Glomerular endothelial cell (primary cell): ENCODE results near the gene TSNAXIP1. TPM values are rescaled to one million over a fixed set of nuclear protein-coding genes. Genes with fewer than 3 reads are reported as not detected.

ENCODE experiments used
- DNase-seq: peaks from one replicate; pipeline ENCODE4 v3.0.0-alpha.2; 2011; ENCODE audit warnings: low read depth, low spot score; ENCODE audit errors: extremely low read depth
- total RNA-seq: library from RNA; depleted of rRNA; stranded (reverse); fragments of >200 nt; gene quantifications from 2 replicates; pipeline ENCODE4 v1.2.3, GENCODE V29; 2015

Gene TSNAXIP1, protein sequence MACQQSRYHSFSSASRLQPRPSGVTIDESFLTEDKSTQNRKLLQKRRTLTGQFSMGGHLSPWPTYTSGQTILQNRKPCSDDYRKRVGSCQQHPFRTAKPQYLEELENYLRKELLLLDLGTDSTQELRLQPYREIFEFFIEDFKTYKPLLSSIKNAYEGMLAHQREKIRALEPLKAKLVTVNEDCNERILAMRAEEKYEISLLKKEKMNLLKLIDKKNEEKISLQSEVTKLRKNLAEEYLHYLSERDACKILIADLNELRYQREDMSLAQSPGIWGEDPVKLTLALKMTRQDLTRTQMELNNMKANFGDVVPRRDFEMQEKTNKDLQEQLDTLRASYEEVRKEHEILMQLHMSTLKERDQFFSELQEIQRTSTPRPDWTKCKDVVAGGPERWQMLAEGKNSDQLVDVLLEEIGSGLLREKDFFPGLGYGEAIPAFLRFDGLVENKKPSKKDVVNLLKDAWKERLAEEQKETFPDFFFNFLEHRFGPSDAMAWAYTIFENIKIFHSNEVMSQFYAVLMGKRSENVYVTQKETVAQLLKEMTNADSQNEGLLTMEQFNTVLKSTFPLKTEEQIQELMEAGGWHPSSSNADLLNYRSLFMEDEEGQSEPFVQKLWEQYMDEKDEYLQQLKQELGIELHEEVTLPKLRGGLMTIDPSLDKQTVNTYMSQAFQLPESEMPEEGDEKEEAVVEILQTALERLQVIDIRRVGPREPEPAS
- 0.39 and 0.88 TPM in 2 replicates for total RNA-seq

DNA sequence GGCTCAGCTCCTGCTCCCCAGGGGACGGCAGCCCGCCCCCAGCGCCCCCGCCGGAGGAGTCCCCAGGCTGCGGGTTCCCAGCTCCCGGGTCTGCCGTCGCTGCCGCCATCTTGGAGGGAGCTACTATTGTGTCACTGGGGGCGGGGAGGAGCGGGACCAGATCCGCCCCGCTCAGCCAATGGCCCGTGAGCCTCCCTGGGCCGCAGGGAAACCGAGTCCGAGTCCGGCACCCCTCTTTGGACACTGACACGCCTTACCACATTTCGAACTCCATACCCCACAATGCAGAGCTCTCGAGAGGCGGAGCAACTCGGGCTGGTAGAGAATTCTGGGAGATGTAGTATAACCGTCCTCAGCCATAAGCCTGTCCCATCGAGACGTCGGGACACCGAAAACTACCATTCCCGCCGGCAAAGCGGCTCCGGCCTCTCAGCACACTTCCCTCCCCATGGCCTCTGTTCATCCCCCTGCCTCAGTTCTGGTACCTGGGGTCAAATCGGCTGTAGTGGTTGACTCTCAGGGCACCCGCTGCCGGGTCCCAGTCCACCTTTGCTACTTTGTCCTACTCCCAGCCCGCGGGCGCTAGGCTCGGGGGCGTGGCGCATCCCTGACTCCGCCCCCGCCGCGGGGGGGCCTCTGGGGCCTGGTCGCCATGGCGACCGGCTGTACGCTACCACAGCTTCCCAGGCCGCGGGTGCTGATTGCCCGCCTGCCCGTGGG lies at the start of gene TSNAXIP1, which contains the start of gene RANBP10:
Gene TSNAXIP1, plus strand, starts transcription at position 462 of the 720 bp plus-strand sequence. CDS start 261 bp downstream, outside the sequence.
Gene RANBP10, minus strand, starts transcription at position 133 of the 720 bp plus-strand sequence. Its CDS starts 24 bp downstream, at position 109.
- peak; percentile 94 for DNase-seq

DNA sequence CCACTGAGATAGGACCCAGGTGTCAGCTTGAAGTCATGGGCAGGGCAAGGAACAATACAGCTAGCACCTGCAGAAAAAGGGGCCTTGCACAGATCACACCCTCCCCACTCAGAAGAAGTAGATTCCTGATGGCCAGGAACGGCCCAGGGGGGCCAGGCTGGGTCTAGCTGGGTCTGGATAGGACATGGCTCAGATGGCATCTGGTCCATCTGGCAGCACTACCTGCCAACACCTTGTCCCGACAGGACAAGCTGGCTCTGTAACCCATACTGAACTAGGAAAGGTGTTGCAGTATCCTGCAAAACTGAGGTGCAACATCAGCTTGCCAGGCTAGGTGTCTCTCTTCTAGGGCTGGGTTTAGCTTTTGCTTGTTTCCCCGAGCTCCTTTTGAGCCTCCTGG lies 48.7 kb upstream of the TSNAXIP1 start:
- no peak for DNase-seq

DNA sequence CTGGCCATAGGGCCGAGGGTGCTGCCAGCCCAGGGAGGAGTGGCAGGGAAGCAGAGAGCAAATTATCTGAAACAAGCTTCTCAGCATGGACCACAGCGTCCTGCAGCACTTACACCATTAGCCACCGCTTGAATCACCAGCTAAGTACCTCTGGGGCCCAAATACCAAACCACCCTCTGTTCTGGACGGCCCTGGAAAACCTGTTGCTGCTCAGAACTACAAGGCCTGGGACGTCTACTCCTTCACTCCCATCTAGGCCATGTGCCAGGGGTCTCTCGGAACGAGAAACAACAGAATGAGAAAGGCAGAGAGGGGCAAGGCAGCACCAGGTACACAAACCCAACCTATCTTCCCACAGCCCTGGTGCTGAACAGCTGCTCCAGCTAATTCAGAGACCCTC lies 47.7 kb upstream of the TSNAXIP1 start:
- no peak for DNase-seq

DNA sequence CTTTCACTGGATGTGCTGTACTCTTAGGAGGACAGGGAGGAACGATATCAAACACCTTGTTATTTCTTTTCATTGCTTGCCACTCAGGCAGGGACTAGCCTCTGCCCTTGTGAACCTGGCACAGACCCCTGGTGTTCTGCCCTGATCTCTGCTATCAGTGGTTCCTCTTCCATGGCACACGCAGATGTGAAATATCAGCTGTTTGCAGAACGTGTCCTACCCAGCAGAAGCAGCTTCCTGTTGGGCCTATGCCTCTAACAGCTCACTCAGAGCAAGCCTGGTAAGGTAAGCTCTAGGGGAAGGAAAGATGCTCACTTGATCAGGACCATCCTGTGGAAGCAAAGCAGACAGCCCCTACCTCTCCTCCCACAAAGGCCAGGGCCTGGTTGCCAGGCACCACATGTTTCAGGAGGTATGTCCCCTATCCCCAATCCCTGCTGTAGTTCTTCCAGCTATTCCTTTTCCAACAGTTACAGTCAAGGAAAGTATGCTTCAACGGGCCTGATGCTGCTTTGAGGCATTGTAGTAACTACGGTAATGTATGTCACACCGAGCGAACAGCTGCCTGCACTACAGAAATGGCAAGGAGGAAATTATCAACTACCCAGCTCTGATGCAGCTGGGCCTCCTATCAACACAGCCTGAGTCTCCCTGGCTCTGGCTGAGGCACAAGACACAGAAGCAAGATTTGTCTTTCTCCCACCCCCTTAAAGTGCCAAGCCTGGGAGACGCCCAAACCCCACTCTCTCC lies 46.3 kb upstream of the TSNAXIP1 start:
- DNase-seq = no peak

DNA sequence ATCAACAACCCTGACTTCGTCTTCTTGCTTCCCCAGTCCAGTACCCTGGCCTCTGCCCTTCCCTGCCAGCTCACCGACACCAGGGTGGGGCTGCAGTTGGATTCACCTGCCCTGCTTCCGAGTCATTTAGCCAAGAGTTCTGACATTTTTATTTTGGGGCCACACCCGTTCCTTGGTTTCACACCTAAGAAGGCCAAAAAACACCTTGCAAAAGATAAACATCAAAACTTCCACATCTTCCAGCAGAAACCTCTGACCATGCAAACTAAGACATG lies 45.8 kb upstream of the TSNAXIP1 start:
- no peak for DNase-seq

DNA sequence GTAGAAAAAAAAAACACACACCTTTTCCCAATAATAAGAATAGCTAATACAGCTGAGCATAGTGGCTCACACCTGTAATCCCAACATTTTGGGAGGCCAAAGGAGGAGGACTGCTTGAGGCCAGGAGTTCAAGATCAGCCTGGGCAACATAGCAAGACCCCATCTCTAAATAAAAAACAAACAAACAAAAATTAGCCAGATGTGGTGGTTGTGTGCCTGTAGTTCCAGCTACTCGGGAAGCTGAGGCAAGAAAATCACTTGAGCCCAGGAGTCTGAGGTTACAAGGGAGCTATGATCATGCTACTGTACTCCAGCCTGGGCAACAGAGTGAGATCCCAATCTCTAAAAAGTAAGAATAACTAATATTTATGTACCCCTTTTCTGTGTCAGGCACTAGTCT lies 44.8 kb upstream of the TSNAXIP1 start:
- DNase-seq = no peak

DNA sequence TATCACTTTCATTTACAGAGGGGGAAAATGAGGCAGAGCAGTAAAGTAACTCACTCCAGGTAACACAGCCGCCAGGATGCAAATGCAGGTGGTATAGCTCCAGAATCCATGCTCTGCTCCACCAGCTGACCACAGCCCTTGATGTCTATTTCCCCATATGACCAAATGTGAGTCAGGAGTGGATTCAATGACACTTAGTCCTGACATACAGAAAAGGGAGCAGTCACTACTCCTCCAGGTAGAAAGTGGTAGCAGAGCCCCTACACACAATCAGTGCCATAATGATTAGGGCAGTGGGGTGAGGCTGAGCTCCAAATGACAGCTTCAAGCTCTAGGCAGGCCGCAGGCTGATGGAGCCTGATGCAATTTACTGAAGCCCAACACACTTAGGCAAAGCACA lies 44.3 kb upstream of the TSNAXIP1 start:
- no peak for DNase-seq

DNA sequence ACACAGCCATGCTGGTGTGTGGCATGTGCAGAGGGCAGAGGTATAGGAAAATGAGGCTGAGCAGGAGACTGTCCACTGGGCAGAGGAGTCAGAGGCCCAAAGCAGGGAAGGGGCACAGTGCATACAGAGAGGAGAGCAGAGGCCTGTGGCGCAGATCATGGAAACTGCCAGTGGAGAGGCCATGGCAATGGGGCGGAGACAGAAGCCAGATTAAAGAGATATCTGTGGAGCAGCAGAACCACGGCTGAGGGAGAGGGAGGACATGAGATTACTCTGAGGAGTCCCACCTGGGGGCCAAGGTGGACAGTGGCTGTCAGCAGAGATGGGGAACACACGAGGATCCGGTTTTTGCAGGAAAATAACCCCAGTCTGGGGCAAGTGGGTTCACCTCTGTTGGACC lies 43.6 kb upstream of the TSNAXIP1 start:
- no peak for DNase-seq

DNA sequence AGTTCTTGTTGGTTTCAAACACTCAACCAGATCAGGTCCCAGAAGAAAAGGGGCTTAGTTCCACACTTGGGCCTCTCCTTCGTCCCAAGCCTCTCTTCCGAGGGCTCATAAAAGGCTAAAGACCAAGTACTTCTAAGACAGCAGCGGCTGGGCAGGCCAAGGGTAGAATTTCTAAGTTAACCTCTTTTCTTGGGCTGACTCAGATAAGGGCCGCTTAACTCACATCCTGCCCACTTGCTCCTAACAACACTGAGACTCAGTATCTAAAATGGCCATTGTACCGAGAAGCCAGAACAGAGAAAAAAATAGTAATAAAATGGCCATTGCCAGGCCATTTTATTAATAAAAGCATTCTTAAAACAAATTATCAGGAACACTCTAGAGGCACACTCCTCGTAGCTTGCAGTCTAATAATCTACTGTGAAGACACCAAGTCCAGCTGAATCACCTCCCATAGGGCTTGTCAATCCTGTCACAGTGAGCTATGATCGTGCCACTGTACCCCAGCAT lies 42.5 kb upstream of the TSNAXIP1 start:
- DNase-seq = no peak

DNA sequence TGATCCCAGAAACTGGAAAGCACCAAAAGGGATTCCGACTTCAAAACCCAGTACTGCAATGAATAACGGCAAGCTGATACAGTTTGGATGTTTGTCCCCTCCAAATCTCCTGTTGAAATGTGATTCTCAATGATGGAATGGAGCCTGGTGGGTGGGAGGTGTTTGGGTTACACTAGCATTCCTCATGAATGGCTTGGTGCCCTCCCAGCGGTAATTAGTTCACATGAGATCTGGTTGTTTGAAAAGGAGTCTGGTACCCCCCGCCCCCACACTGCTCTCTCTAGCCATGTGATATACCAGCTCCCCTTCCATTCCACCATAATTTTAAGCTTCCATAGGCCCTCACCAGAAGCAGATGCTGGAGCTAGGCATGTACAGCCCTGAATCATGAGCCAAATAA lies 40.4 kb upstream of the TSNAXIP1 start:
- no peak for DNase-seq

DNA sequence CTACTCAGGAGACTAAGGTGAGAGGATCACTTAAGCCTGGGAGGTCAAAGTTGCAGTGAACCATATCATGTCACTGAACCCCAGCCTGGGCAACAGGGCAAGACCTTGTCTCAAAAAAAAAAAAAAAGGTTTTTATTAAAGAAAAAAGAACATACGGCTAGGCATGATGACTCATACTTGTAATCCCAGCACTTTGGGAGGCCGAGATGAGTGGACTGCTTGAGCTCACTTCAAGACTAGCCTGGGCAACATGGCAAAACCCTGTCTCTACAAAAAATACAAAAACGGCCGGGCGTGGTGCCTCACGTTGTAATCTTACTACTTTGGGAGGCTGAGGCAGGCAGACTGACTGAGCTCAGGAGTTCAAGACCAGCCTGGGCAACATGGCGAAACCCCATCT lies 38.7 kb upstream of the TSNAXIP1 start:
- no peak for DNase-seq

DNA sequence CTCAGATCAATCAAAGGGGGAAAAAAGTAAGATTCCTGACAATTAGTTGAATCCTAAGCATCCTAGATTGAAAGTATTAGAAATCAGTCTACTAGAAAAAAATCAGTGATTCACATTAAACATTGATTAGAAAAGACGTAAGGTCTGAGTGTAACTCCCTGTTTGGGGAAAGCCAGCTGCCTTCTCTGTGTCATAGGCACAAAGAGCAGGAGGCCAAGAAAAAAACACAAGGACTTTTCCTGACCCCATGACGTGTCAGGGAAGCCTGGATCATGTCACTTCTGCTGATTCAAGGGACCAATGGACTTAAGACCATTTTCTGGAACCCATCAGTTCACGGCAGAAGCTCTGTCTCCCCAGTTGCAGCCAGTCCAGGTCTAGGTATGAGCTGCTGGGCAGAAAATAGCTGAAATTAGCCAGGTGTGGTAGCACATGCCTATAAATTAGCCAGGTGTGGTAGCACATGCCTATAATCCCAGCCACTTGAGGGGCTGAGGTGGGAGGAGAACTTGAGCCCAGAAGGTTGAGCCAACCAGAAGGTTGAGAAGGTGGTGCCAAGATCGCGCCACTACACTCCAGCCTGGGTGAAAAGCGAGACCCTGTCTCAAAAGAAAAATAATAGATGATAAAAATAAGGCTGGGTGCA lies 36.2 kb upstream of the TSNAXIP1 start:
- DNase-seq = no peak

DNA sequence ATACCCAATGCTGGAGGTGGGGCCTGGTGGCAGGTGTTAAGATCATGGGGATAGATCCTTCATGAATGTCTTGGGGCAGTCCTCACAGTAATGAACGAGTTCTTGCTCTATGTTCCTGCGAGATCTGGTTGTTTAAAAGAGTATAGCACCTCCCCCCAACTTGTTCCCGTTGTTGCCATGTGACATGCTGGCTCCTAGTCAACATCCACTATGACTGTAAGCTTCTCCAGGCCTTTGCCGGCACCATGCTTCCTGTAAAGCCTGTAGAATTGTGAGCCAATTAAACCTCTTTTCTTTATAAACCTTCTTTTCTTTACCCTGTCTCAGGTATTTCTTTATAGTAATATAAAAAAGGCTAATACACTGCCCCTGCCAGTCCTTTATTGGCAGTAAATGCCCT lies 33.6 kb upstream of the TSNAXIP1 start:
- no peak for DNase-seq

DNA sequence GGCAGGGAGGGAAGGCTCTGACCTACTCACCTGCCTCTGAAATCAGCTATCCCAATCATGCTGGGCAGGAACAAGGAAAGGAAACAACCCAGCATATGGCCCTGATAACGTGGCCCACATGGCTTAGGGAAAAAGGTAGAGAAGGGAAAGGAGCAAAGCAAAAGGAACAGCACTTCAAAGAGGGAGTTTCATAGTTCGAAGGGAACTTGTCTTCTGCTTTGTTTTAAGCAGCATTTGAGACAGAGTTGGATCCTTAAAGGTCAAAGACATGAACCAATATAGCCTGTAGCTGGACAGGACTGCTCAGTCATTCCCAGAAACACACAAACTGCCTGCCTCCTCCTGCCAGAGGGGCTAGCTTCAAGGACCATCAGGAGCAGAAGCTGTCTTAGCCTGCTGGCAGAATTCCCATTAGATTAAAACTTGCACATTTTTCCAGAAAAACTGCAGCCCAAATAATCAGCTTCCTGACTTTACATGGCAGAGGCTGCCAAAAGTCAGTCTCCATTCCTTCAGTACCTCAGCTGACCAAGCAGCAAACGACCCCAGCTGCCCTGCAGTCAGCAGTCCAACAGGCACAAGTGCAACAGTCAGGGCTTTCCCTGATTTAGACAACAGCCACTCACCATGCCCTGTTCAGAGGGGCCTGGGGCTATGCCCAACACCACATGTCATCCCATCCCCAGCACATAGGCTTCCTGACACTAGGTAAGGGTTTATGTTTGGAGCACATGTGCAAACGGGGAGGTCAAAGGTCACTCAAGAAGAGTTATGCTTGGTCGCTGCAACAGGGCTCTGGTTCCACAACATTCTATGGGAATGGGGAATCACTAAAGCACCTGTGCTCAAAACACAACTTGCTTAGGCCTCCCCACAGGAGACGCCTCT lies 32.9 kb upstream of the TSNAXIP1 start:
- DNase-seq = no peak

DNA sequence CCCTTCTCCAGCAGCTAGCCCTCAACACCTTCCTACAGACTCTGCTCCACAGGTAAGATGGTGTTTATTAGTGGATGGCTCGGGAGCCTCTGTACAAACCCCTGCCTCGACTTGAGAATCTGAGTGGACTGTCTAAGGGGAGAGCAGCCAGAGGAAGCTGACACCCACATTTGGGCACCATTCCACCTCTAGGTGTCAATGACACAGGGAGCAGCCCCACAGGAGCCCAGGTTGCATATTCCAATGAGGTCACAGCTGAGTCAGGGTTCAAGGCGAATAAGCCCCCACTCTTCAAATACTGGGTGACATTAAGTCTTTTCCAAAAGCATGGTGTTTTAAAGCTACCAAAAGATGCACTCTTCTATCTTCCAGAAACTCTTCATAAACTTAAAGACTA lies 32.2 kb upstream of the TSNAXIP1 start:
- DNase-seq = no peak

DNA sequence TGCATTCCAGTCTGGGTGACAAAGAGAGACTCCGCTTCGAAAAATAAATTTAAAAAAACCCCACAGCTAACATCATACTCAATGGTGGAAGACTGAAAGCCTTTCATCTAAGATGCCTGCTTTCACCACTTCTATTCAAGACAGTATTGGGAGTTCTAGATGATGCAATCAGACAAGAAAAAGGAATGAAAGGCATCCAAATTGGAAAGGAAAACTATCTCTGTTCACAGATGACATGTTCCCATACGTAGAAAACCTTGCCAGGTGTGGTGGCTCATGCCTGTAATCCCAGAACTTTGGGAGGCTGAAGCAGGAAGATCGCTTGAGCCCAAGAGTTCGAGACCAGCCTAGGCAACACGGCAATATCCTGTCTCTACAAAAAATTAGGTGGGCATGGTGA lies 31.4 kb upstream of the TSNAXIP1 start:
- DNase-seq = no peak

DNA sequence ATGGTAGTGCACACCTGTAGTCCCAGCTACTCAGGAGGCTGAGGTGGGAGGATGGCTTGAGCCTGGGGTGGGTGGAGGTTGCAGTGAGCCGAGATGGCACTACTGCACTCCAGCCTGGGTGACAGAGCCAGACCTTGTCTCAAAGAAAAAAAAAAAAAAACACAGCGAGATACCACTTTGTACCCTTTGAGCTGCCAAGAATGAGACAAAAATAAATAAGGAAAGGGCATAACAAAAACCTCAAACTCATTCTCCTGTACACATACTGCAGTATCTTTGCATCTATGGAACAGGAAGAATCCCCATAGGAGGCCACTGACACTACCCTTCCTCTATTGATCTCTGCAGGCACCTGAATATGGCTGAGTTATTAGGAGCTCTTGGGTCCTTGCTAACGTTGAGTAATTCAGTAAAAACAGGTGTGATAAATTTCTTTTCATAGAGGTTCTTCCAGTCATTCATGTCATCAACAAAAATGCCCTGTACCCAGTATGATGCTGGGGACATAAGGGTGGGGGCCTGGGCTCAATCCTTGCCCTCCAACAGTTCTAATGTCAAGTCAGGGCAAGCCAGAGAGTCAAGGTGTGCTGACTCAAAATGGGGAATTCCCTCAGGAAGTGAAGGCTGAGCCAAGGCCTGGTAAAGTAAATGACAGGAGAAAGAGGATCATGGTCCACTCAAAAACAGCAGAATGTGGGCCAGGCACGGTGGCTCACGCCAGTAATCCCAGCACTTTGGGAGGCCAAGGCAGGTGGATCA lies 27.3 kb upstream of the TSNAXIP1 start:
- no peak for DNase-seq

DNA sequence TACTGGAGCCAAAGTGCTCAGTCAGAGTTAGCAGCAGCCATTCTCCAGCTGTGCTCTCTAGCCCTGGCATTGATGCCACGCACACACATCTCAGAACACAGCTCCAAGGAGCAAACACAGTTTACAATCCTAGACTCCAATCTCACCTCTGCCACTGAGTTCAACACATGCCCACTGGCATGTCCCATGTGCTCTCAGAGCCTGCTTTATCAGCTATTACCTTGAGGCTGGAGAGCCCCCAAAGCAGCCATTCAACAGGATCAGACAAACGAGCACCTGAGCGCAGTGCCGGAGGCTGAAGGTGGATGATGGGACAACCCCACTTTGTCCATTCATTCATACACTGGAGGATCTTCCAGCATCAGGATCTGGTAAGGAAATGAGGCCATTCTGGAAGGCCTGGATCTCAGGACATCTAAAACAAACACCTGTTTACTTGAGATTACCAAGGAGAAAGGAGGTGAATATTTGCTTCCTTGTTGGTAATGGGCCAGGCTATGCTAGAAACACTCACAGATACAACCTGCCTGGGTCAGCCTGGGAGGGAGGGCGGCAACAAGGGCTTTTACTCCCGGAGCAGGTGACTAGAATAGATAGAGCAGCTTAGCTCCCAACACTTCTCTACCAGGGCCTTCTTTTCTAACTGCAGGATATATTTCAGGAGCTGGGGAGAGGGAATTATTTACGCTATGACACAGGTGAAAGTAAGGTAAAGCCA lies 25.7 kb upstream of the TSNAXIP1 start:
- no peak for DNase-seq
